IPS-18c (cell line): ENCODE measurements around the gene AMPH.
"Not testable (repeated sequence)": the region's sequence is repeated elsewhere in the genome, so short reads cannot be mapped to it uniquely, and the experiment has no call there.

Experiments used
- H3K4me3 ChIP-seq: 2 replicates; pipeline ENCODE4 v1.7.0; 2013; ENCODE audit warnings: low read depth, mild to moderate bottlenecking, low read length, moderate library complexity; ENCODE audit not compliant: insufficient read depth
- H3K9me3 ChIP-seq: one replicate; pipeline ENCODE4 v1.6.1; 2013; ENCODE audit warnings: mild to moderate bottlenecking, low read length, moderate library complexity; ENCODE audit not compliant: control insufficient read depth, insufficient read depth

AMPH gene

DNA sequence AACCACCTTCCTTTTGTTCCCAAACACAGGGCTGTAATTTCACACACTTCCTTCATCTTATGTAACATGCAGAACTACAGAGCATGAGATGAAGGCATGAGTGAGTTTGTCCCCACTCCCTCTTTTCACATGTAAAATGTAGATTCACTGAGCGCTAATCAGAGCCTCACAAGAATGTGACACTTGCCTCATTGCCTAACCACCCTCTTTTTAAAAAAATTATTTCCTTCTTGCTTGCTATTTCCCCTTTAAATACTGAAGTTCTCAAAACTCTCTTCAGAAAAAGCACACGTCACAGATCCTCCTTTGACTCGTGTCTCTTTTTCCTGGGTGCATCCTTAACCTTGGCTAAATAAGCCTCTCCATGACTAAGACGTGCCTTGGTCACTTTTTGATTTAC lies 236.5 kb downstream of the AMPH start:
- H3K9me3 ChIP-seq, result peaks cover 2% of the 10 kb centered on the region
- no peak overlapping the region for H3K4me3 ChIP-seq

DNA sequence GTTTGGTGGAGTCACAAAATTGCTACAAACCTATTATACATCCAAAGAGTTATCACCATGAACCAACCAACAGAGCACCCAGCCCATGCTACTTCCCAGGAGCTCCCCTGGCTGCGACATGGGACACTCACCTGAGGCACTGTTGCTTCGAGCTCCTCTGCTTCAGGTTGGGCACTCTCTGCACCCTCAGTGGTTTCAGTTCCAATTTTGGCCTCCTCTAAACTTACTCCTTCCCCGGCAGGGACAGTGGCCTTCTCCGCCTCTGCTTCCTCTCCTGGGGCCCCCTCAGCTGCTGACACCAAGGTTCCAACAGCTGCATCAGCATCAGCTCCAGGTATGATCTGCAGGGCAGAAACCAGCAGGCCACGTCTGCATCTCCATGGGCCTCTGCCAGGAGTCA lies 237.3 kb downstream of the AMPH start:
- Histone ChIP-seq H3K4me3 (no peak overlapping the region), H3K9me3 (peaks cover 2% of the 10 kb centered on the region)

DNA sequence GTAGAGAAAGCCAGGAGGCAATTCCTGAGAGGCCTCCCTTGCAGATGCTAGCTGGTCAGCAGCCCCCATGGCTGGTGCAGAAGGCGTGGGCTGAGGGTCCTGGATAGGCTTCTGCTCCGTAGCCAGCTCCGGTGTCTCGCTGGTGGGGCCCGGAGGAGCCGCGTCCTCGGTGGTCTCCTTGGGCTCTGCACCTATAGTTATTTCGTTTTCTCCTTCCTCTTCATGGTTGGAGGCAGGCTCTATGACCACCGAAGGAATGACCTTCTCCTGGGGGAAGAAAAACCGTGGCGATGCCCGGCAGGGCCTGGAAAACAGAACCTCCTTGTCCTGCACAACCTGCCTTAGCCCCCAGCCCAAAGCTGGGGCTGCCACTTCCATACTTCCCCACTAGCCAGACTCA lies 239.4 kb downstream of the AMPH start:
- Histone ChIP-seq H3K4me3 (no peak overlapping the region), H3K9me3 (peaks cover 2% of the 10 kb centered on the region)

DNA sequence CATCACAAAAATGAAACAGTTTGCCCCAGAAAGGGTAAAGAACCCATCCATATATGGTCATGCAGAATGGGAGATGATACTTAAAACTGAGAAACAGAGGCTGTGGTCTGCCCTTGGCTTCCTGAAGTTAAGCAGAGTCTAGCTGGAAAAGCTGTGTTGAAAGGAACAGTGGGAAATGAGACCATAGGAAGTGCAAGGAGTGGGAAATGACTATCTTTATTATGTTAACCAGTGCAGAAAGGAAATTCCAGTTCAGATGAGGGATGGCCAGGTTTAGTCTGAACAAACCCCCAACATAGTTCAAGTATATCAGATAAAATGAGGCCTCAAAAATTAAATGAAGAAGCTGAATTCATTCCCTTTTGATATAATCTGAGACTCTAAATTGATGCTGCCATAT lies 245.5 kb downstream of the AMPH start:
- no peaks in the 10 kb centered on the region for H3K9me3 ChIP-seq

DNA sequence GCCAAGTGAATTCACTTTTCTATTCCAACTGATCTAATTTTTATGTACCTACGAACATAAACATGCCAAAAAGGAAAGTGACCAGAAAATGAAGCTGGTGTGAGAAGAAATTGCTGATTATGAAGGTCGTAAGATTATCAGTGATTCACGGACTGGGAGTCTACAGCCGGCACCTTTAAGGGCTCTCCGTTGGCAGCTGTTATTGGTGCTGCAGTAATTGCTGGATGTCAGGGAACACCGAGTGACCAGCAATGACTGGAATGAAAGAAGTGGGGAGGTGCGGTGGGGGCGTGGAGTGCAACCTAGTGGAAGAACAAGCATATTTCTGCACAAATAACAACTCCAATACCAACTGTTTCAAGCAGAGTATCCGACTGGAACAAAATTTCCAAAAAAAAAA lies 247.9 kb downstream of the AMPH start:
- H3K4me3 ChIP-seq, result no peak overlapping the region
- no peaks in the 10 kb centered on the region for H3K9me3 ChIP-seq

More for the DNA sequence above, 245.5 kb downstream of the AMPH start:
- no peak overlapping the region for H3K4me3 ChIP-seq

DNA sequence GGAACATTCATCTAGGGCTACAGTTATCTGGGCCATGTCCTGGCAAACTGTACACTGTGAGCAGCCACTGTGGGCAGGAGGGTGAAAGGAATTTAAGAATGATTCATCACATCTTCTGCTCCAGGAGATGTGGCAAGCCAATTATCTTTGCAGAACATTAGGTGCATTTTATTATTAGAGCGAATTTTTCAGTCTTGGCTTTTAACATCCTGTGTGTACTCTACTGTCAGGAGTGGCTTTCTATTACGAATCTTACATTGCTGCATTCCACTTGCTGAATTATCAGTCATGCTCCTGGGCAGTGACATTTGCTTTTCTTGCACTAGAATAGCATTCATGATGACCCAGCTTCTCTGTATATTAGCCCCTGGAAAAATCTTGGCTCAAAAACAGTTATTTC lies 248.5 kb downstream of the AMPH start:
- H3K4me3 ChIP-seq, result no peak overlapping the region
- no peaks in the 10 kb centered on the region for H3K9me3 ChIP-seq

DNA sequence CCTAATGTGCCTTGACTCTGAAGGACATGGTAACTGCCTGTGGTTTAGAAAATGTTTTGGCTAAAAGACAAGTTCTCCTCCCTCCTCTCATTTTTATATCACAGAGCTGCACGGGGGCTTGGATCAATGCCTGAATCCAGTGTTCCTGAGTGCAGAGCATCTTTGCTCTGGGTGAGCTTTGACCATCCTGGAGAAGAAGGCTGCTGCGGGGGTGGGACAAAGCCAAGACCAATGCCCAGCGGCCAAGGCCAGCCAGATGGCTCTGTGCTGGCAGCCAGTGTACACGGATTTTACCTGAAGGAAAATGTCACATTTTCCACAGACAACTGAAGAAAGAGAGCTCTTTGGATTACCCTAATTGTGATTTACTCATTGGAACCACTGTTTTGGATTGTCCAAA lies 255.7 kb downstream of the AMPH start:
- Histone ChIP-seq H3K4me3 (no peak overlapping the region), H3K9me3 (no peaks in the 10 kb centered on the region)

DNA sequence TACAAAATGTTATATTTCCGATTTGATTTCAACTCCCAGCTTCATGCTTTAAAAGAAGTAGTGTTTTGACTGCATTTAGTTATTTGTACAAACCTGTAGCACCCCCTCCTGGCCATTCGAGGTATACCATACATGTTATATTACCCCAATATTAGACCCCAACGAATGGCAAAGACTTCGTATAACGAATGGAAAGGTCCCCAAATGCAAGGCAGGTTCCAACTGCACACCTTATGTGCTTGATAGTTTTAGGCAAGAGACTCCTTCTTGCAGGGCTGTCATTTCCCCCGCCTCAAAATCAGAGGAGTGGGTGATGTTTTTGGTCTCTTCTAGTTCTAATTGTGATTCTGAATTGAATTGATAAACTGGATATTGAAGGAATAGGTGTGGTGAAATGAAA lies 256.7 kb downstream of the AMPH start:
- Histone ChIP-seq H3K4me3 (no peak overlapping the region), H3K9me3 (no peaks in the 10 kb centered on the region)

DNA sequence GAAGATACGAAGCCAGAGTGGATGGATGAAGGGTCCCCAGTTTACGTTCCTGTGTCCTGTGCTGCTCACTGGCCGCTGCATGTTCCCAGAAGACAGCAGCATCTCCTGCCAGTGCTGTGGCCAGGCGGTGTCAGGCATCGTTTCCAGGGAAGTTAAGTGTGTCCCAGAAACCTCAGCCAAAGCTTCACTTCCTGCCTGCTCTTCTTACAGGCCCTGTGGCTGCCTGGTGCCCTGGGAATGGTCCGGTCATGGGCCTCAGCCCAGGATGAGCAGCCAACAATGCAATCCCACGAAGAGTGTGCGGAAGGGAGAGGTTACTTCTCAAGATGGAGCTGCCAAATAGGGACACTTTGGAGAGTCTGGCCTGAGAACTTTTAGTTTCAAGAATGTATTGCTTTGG lies 258.0 kb downstream of the AMPH start:
- Histone ChIP-seq H3K4me3 (no peak overlapping the region), H3K9me3 (no peaks in the 10 kb centered on the region)

DNA sequence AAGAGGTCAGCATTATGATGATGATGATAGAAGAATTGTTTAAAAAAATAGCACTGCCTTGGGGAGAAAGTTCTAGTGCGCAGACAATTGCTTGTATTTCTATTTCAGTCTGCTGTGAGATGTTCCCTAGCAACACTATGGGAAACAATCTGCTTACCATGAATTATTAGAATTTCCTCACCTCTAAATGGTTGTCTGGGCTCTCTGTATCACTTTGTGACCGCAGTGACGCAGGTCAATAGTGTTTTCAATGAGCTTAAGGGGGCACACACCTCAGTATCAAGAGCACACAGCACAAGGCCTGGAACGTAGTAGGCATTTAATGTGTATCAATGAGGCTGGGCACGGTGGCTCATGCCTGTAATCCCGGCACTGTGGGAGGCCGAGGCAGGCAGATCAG lies 258.9 kb downstream of the AMPH start:
- Histone ChIP-seq H3K9me3 (no peaks in the 10 kb centered on the region), H3K4me3 (no peak overlapping the region)

DNA sequence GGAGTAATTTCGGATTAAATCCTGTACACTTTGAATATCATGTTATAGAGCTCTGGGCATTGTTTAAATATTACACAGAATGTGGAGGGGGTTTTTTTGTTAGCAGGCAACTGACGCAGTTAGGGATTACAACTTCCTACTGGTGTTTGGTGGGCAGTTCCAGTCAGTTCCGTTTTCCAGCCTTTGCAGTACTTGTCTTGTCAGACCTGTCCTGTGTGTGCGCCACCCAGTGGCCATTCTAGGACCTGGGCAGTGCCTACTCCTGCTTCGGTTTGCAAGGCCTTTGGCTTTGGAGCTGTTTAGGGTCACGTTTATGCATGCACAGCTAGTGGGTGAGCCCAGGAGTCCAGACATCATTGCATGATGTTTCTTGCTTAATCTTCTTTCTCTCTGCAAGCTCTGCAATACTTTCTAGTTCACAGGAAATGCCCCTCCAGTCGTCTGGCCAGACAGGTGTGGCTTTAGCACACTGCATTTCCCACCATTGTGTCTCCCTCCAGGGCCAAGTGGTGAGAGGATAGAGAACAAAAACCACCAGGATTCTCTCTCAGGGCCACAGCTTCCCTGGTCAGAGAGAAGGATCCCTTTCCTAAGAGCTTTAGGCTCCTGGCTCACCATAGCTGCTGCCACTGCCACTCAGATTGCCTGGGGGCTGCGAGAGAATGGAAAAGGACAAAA lies 261.2 kb downstream of the AMPH start:
- no peak overlapping the region for H3K4me3 ChIP-seq

DNA sequence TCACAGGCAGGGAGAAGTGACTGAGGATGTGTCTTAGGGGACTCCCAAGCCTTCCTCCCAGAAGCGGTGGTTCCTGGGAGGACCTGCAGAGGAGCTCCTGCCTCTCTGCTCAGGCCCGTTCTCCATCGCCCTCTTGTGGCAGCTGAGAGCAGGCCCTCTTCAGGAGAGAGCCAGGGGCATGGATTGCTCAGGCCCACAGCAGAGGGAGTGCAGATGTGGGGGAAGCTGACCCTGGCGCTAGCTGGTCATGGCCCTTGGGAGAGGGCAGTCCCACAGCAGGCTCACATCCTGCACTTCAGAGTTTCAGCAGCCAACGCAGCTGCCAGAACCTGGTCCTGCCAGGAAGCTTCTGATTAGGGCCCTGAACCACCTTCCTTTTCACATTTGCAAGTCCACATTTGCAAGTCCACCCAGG lies 263.0 kb downstream of the AMPH start:
- Histone ChIP-seq H3K9me3 (no peaks in the 10 kb centered on the region), H3K4me3 (no peak overlapping the region)

More for the DNA sequence above, 261.2 kb downstream of the AMPH start:
- no peaks in the 10 kb centered on the region for H3K9me3 ChIP-seq

DNA sequence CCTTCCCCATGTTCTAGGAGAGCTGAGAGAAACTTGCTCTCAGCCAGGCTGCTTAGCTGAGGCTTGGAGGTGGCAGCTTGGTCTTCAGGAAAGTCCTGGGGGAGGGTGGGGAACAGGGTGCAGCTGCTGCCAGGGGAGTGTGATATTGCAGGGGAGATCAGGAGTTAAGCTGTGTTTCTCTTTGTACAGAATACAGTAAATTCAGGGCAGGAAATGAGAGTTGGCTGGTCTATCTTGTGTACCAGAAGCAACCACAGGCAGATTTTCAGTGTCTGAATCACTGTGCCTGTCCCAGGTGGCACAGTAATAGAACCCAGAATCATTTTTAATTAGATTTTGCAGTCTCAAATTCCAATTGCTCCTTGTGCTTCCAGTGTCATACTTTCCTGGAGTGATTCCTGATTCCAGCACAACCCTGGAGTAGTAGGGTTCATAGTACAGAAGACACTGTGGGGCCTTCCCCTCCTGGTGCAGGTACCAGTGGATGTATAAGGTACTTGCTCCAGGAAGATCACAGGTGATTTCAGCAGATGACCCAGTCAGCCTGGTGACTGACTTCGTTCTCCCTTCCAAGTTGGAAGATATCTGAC lies 263.8 kb downstream of the AMPH start:
- Histone ChIP-seq H3K4me3 (no peak overlapping the region), H3K9me3 (no peaks in the 10 kb centered on the region)

DNA sequence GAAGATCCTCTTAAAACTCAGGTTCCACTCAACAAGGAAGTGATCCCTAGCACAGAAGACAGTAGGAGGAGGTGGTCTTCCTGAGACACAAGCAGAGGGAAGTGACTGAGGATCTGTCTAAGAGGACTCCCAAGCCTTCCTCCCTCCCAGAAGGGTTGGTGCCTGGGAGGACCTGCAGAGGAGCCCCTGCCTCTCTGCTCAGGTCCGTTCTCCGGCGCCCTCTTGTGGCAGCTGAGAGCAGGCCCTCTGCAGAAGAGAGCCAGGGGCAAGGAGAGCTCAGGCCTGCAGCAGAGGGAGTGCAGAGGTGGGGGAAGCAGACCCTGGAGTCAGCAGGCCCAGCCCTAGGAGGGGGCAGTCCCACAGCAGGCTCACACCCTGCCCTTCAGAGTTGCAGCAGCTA lies 267.8 kb downstream of the AMPH start:
- not testable (repeated sequence) for H3K4me3 ChIP-seq

DNA sequence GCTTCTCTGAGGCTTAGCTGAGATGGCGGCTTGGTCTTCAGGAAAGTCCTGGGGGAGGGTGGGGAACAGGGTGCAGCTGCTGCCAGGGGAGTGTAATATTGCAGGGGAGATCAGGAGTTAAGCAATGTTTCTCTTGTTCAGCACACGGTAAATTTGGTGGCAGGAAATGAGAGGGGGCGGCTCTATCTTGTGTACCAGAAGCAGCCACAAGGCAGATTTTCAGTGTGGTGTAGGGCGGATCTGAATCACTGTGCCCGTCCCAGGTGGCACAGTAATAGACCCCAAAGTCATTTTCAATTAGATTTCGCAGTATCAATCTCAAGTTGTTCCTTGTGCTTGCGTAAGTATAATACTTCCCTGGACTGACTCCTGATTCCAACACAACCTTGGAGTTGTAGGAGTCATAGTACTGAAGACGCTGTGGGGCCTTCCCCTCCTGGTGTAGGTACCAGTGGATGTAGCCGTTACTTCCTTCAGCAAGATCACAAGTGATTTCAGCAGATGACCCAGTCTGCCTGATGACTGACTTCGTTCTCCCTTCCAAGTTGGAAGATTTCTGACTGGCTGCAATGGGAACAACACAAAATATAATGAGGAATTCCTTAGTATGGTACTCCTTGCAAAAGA lies 268.4 kb downstream of the AMPH start:
- not testable (repeated sequence) for H3K4me3 ChIP-seq, H3K9me3 ChIP-seq

More for the DNA sequence above, 267.8 kb downstream of the AMPH start:
- not testable (repeated sequence) for H3K9me3 ChIP-seq

DNA sequence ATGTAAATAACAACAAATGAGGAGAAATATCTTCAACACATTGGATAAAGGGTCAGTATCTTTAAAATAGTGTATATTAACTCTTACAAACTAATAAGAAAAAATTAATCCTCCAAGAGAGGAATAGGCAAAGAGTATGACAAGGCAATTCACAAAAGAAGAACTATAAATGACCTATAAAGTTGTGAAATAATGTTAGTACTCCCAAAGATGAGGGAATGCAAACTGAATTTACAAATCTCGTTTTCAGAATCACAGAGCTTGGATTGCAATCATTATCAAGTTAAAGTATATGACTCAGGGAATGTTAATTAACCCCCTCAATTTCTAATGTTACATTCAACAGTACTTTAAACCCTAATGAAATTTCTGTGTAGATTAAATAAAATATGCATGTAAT lies 270.4 kb downstream of the AMPH start:
- Histone ChIP-seq H3K4me3 (no peak overlapping the region), H3K9me3 (no peaks in the 10 kb centered on the region)

DNA sequence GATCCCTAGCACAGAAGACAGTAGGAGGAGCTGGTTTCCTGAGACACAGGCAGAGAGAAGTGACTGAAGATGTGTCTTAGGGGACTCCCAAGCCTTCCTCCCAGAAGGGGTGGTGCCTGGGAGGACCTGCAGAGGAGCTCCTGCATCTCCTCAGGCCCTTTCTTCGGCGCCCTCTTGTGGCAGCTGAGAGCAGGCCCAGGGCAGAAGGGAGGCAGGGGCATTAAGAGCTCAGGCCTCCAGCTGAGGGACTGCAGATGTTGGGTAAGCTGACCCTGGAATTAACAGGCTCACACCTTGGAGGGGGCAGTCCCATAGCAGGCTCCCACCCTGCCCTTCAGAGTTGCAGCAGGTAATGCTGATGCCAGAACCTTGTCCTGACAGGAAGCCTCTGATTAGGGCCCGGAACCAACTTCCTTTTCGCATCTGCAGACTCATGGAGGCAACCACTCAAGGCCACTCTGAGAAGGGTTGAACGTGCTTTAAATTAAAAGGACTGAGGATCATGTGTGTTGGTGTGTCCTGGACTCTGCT lies 272.0 kb downstream of the AMPH start:
- H3K4me3 ChIP-seq, H3K9me3 ChIP-seq: not testable (repeated sequence)

DNA sequence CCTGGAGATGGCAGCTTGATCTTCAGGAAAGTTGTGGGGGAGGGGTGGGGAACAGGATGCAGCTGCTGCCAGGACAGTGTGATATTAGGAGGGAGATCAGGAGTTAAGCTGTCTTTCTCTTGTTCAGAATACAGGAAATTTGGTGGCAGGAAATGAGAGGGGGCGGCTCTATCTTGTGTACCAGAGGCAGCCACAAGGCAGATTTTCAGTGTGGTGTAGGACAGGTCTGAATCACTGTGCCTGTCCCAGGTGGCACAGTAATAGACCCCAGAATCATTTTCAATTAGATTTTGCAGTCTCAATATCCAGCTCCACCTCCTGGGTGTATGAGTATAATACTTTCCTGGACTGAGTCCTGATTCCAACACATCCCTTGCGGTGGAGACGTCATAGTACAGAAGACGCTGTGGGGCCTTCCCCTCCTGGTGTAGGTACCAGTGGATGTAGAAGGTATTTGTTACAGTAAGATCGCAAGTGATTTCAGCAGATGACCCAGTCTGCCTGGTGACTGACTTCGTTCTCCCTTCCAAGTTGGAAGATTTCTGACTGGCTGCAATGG lies 272.8 kb downstream of the AMPH start:
- not testable (repeated sequence) for H3K9me3 ChIP-seq, H3K4me3 ChIP-seq
